Measurements from ENCODE around the gene ANGPTL1.
A peak's percentile ranks its signal among the peaks of the same experiment; 100 is the strongest.
"Not testable (repeated sequence)": the region's sequence is repeated elsewhere in the genome, so short reads cannot be mapped to it uniquely, and the experiment has no call there.

The ANGPTL1 gene

GRCh38 chr1:178867670-178868069 is 3.2 kb downstream of the ANGPTL1 start:
- no peak for DNase-seq (ENCODE audit: low read depth, low spot score)

GRCh38 chr1:178864326-178864725 is 6.6 kb downstream of the ANGPTL1 start:
- DNase-seq (ENCODE audit: low read depth, low spot score): no peak

DNA sequence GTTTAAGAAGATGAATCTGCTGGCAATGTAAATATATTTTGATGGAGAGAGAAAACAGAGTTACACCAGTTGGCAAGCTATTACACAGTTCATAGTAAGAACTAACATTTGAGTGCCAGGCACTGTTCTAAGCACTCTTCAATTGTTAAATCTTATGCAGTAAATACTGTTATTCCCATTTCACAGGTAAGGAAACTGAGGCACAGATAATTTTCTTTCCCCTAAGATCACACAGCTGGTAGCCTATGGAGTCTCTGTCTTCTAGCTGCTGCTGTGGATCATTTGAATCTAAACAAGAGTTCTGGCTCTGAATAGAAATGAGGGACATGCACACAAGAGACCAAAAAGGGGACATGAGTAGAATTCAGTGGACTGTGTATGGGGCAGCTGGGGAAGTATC is 8.0 kb downstream of the ANGPTL1 start:
- DNase-seq (ENCODE audit: low read depth, low spot score): no peak

DNA sequence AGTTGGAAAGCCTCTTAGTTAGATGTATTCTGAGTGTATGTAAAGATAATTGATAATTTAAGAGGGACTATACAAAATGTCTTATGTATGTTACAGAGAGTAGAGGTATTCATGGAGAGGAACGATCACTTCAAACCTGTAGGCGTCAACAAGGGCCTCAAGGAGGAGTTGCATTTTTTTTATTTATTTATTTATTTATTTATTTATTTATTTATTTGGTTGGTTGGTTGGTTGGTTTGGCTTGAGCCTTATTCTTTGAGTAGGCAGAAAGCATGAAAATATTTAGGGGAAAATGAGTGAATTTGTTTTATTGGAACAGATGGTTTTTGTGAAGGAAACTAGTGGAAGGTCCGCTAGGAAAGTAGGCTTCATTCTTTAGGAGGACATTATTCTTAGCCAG is 8.5 kb downstream of the ANGPTL1 start:
- no peak for DNase-seq (ENCODE audit: low read depth, low spot score)

- DNase-seq (ENCODE audit: low read depth, low spot score): no peak
These were observed 13.8 kb downstream of the ANGPTL1 start for GRCh38 chr1:178857126-178857525.

GRCh38 chr1:178849918-178850317 is 21.0 kb downstream of the ANGPTL1 start:
- DNase-seq (ENCODE audit: low read depth, low spot score): no peak

- not testable (repeated sequence) for DNase-seq (ENCODE audit: low read depth, low spot score)
These were observed 23.0 kb downstream of the ANGPTL1 start for GRCh38 chr1:178847919-178848318.

- DNase-seq (ENCODE audit: low read depth, low spot score): no peak
These were observed 23.5 kb downstream of the ANGPTL1 start for GRCh38 chr1:178847396-178847849.

DNA sequence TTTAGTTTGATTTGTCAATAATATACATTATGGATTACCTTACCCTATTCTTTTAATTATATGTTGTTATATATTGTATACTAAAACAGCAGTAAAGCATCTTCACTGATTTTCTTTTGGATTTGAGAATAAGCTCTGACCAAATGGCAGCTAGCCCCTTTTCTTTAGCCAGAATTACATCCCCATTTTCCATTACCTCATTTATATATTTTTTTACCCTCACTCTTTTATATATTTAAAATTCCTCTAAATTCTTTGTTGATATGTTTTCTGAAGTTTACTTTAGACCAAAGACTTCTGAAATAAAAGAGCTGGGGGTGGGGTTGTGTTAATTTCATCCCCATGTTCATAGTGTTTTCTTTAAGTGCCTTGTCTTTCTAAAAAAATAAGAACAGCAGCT is 24.6 kb downstream of the ANGPTL1 start:
- no peak for DNase-seq (ENCODE audit: low read depth, low spot score)

DNA sequence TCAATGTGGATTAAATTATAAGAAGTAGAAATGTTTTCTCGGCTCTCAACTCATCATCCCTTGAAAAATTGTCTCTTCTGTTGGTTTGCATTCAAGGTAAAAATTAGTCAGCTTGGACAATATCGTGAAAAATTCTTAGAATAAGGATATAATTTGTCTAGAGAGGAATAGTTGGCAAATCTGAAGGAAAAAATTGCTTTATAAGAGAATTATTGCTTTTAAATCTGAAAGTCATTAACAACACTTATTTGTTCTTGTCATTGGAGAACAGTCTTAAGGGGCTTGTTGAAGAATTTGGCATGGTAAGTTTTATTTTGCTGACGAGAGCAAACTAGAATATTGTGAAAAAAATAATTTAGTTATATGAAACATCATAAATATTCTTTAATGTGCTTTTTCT is 26.4 kb downstream of the ANGPTL1 start:
- no peak for DNase-seq (ENCODE audit: low read depth, low spot score)

DNA sequence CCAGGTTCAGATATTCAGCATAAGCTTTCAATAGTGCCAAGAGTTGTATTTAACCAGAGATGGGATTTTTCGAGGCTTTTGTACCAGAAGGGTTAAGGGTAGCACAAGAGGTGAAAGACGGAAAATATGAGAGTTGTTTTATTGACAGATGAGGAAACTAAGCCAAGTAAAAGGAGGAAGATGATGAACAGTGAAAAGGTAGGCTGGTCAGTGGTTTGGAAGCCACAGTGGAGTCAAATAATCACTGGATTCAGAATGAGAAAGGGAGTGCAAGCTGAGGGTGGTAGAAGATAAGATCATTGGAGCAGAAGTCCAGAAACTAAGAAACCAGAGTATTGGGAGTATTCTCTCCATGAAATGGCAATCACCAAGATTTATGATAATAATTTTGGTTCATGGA is 45.7 kb downstream of the ANGPTL1 start:
- DNase-seq (ENCODE audit: low read depth, low spot score): no peak

DNA sequence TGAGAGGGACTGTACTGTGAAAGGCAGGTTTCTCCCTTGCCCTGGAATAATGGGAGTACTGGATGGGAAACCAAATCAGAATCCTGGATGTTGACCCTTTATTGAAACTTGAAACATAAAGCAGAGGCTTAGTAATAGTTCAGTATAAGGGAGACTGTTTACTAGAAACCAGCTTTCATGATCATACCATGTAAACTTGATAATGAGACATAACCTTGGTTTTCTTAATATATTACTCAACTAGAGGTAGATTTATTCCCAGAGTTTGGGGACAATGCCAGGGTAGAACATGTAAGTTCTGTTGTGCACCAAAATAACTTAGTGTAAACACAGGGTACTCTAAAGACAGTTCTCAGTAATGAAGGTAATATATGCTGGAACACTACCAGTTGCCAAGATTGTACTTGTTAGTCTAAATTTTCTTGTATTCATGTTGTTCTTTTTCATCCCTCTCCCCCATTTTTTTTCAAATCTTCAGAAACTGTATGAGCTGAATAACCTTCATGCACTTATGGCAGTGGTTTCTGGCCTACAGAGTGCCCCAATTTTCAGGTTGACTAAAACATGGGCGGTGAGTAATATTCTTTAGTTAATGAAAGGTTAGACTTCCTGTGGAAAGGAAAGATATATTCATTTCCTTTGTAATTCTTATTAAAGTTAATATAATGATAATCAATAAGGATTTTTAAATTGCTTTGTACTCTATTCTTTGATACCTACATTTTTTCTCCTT is 49.6 kb downstream of the ANGPTL1 start:
- DNase-seq (ENCODE audit: low read depth, low spot score): no peak

- DNase-seq (ENCODE audit: low read depth, low spot score): peak; percentile 27
These were observed 51.8 kb downstream of the ANGPTL1 start for GRCh38 chr1:178819123-178819522.

DNA sequence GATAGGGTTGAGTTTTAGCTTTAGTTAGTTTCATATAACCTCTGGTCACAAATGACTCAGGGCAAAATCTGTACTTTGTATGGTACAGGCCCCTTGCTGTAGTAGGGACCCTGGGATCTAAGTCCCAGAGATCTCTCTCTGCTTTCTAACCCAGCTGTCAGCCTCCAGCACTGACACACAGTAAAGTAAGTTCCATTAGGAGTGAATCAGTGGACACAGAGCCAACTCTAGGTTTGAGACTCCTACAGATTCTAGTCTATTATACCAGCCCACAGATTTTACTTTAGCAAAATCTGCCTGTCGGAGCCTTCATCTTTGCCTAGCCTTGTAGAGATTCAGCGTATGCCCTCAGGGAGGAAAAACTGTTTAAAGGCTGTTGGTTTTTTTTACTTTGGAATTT is 52.5 kb downstream of the ANGPTL1 start:
- DNase-seq (ENCODE audit: low read depth, low spot score): no peak

GRCh38 chr1:178810585-178810984 is 60.3 kb downstream of the ANGPTL1 start:
- no peak for DNase-seq (ENCODE audit: low read depth, low spot score)

DNA sequence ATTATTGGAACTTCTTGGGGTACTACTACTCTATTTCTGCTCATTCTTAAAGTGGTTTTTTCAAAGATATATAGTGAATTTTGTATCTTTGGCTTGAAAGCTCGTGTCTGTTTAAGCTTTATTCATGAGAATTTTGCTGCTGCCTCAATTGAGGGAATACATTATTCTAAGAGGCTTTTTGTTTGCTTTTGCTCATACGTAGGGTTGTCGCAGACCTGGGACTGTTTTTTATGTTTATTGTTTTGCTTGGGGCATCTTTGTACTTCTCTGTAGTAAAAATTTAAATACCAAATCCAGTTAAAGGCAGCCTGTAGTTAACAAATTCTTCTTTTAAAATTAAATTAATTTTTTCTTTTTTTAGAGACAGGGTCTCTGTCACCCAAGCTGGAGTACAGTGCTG is 62.3 kb downstream of the ANGPTL1 start:
- no peak for DNase-seq (ENCODE audit: low read depth, low spot score)

DNA sequence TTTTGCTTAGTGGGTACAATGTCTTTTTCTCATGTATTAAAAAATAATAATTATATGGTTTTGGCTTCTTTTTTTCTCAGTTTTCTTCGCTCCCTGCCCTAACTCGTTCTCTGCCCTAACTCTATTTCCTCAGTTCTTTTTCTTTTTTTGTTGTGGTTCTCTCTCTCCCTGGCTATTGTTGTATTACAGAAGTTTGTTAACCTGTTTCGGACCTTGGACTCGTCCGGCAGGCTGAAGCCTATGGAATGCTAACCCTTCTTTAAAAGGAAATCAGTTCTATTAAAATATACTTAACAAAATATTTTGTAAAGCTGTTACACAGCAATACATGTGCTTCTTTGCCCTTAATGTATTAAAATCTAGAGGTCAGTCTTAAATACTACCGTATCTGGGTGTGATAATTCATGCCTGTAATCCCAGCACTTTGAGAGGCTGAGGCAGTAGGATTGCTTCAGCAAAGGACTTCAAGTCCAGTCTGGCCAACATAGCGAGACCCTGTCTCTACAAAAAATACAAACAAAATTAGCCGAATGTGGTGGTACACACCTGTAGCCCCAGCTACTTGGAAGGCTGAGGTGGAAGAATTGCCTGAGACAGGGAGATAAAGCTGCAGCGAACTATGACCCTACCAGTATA is 64.1 kb downstream of the ANGPTL1 start:
- DNase-seq (ENCODE audit: low read depth, low spot score): no peak

DNA sequence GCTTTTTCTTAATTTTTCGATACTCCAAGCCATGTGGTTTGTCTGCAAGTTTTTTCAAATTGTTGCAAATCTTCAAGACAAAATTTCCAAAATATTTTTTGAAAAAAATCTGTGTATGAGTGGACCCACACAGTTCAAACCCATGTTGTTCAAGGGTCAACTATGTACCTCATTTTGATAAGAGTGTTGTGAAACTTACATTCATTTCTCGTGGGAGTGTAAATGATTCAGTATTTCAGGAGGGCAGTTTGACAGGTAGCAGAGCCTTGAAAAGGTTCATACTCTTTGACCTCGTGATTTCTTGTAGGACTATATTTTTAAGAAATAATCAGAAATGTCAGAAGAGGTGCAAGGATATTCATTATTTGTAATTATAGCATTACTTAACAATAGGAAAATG is 68.0 kb downstream of the ANGPTL1 start:
- no peak for DNase-seq (ENCODE audit: low read depth, low spot score)
